Progenitor cell of endocrine pancreas (in vitro differentiated cells): ENCODE data around the gene SMAD3. TPM values are rescaled to one million over a fixed set of nuclear protein-coding genes. Genes with fewer than 3 reads are reported as not detected.

Experiments used
- DNase-seq: peaks from one replicate; pipeline ENCODE4 v3.0.0; 2021; ENCODE audit warnings: low spot score; ENCODE audit not compliant: unreplicated experiment
- H3K27ac Mint-ChIP-seq: 2 replicates; pipeline ENCODE4 v1.8.0; 2021; ENCODE audit warnings: mild to moderate bottlenecking, moderate library complexity, mixed read lengths
- H3K27me3 Mint-ChIP-seq: 2 replicates; pipeline ENCODE4 v1.8.0; 2021; ENCODE audit warnings: mixed read lengths
- H3K36me3 Mint-ChIP-seq: 2 replicates; pipeline ENCODE4 v1.8.0; 2022; ENCODE audit warnings: mixed read lengths; ENCODE audit not compliant: insufficient read depth
- H3K4me1 Mint-ChIP-seq: 2 replicates; pipeline ENCODE4 v1.8.0; 2021; ENCODE audit warnings: low read depth, mixed read lengths
- H3K4me3 Mint-ChIP-seq: 2 replicates; pipeline ENCODE4 v1.8.0; 2021; ENCODE audit warnings: low read depth, mild to moderate bottlenecking, moderate library complexity, mixed read lengths
- H3K9me3 Mint-ChIP-seq: 2 replicates; pipeline ENCODE4 v1.8.0; 2021; ENCODE audit warnings: low read depth, mixed read lengths
- CTCF ChIP-seq: fragments of 200-600 bp; sonication (generic); IDR thresholded peaks from one replicate; pipeline ENCODE4 v1.5.0; 2021; ENCODE audit warnings: antibody characterized with exemption, mild to moderate bottlenecking; ENCODE audit not compliant: unreplicated experiment
- total RNA-seq: library from RNA; stranded (reverse); gene quantifications from 2 replicates; pipeline ENCODE4 v1.2.1, GENCODE V29; 2021

SMAD3 gene
- total RNA-seq, 1 donor from 2014 or later: 51.3 TPM

GRCh38 chr15:67219288-67219687, 153.9 kb downstream of the SMAD3 start:
- Mint-ChIP-seq H3K4me3 (no peak overlapping the region), H3K4me1 (no peaks in the 10 kb centered on the region), H3K27ac (no peak overlapping the region), H3K27me3 (no peaks in the 10 kb centered on the region), H3K36me3 (peaks cover 14% of the 10 kb centered on the region), H3K9me3 (no peaks in the 10 kb centered on the region)
- no peak for TF ChIP-seq CTCF
- no peak for DNase-seq

- no peaks in the 10 kb centered on the region for H3K27me3 Mint-ChIP-seq
- DNase-seq: no peak
- H3K27ac Mint-ChIP-seq: no peak overlapping the region
- H3K4me1 Mint-ChIP-seq: no peaks in the 10 kb centered on the region
- peaks cover 3% of the 10 kb centered on the region for H3K36me3 Mint-ChIP-seq
- H3K4me3 Mint-ChIP-seq: no peak overlapping the region
- H3K9me3 Mint-ChIP-seq: no peaks in the 10 kb centered on the region
- no peak for TF ChIP-seq CTCF
Measured at GRCh38 chr15:67224889-67225288, 159.5 kb downstream of the SMAD3 start.

- no peak overlapping the region for H3K4me3 Mint-ChIP-seq
- peaks cover 3% of the 10 kb centered on the region for H3K36me3 Mint-ChIP-seq
- no peak for DNase-seq
- H3K4me1 Mint-ChIP-seq: no peaks in the 10 kb centered on the region
- no peaks in the 10 kb centered on the region for H3K27me3 Mint-ChIP-seq
- H3K9me3 Mint-ChIP-seq: no peaks in the 10 kb centered on the region
- H3K27ac Mint-ChIP-seq: no peak overlapping the region
- no peak for TF ChIP-seq CTCF
Measured at GRCh38 chr15:67225336-67225735, 159.9 kb downstream of the SMAD3 start.

- H3K27me3 Mint-ChIP-seq: no peaks in the 10 kb centered on the region
- H3K4me1 Mint-ChIP-seq: no peaks in the 10 kb centered on the region
- no peak for DNase-seq
- peaks cover 13% of the 10 kb centered on the region for H3K36me3 Mint-ChIP-seq
- H3K4me3 Mint-ChIP-seq: no peak overlapping the region
- TF ChIP-seq CTCF: no peak
- H3K9me3 Mint-ChIP-seq: no peaks in the 10 kb centered on the region
- H3K27ac Mint-ChIP-seq: no peak overlapping the region
Measured at GRCh38 chr15:67227431-67227830, 162.0 kb downstream of the SMAD3 start.

- TF ChIP-seq CTCF: no peak
- no peak overlapping the region for H3K27ac Mint-ChIP-seq
- no peak overlapping the region for H3K4me3 Mint-ChIP-seq
- peaks cover 17% of the 10 kb centered on the region for H3K36me3 Mint-ChIP-seq
- DNase-seq: no peak
- H3K27me3 Mint-ChIP-seq: no peaks in the 10 kb centered on the region
- H3K9me3 Mint-ChIP-seq: no peaks in the 10 kb centered on the region
- no peaks in the 10 kb centered on the region for H3K4me1 Mint-ChIP-seq
Measured at GRCh38 chr15:67227846-67228245, 162.4 kb downstream of the SMAD3 start.
